Kasumi-1 (cell line): Measurements from ENCODE around the gene TMEM168.

ENCODE experiments used
- DNase-seq, 2 experiments: peaks; one replicate each; lab custom pipeline; 2025; lab: John Stamatoyannopoulos, UW

Gene TMEM168

GRCh38 chr7:112715525-112715924, 74.7 kb downstream of the TMEM168 start:
- DNase-seq: no peak

DNA sequence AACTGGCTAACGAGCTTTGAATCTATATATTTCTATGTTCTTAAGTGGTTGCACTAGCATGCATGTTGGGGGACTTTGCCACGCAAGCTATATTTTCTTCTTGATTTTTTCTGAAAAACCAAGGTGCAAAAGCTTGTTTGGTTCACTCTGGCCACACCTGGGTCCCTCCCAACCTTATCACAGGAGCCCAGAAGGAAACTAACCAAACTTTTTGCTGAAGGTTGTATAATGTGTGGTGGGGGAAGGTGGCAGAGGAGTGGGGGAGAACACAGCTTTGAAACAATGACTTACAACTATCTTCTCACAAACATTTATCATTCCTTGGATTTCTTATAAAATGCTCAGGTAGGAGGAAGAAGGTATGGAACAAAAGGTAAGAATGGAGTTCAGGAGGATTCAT, 75.3 kb downstream of the TMEM168 start:
- no peak for DNase-seq
